Activated CD8-positive, alpha-beta T cell treated with anti-CD3 and anti-CD28 coated beads for 36 hours (primary cell): Measurements from ENCODE around the gene TRIOBP. TPM values are rescaled to one million over a fixed set of nuclear protein-coding genes. Genes with fewer than 3 reads are reported as not detected.
"Not testable (repeated sequence)": the region's sequence is repeated elsewhere in the genome, so short reads cannot be mapped to it uniquely, and the experiment has no call there.

Experiments
- ATAC-seq: fragments of 200-7000 bp; cut with Tn5 transposase; one replicate; pipeline ENCODE4 v1.10.0; 2021; ENCODE audit warnings: mild to moderate bottlenecking, moderate library complexity
- CTCF ChIA-PET: fragments of 350-600 bp; sonication (Branson Sonifier 250); formaldehyde crosslinking; loops from one replicate; lab custom pipeline; 2021; ENCODE audit warnings: antibody characterized with exemption; lab: Charles Lee
- POLR2A ChIA-PET: fragments of 350-600 bp; sonication (Branson Sonifier 250); formaldehyde crosslinking; loops from one replicate; lab custom pipeline; 2021; ENCODE audit warnings: antibody characterized with exemption; lab: Charles Lee
- DNase-seq: peaks from one replicate; pipeline ENCODE4 v3.0.0-alpha.2; 2020
- H3K27ac Mint-ChIP-seq: one replicate; pipeline ENCODE4 v1.8.0; 2021; ENCODE audit warnings: mild to moderate bottlenecking, mixed read lengths
- H3K27me3 Mint-ChIP-seq: one replicate; pipeline ENCODE4 v1.8.0; 2021; ENCODE audit warnings: mixed read lengths
- H3K36me3 Mint-ChIP-seq: one replicate; pipeline ENCODE4 v1.8.0; 2021; ENCODE audit warnings: low read depth, mixed read lengths
- H3K4me1 Mint-ChIP-seq: one replicate; pipeline ENCODE4 v1.8.0; 2021; ENCODE audit warnings: low read depth, mixed read lengths
- H3K4me3 Mint-ChIP-seq: one replicate; pipeline ENCODE4 v1.8.0; 2021; ENCODE audit warnings: mild to moderate bottlenecking, moderate library complexity, mixed read lengths
- H3K9me3 Mint-ChIP-seq: one replicate; pipeline ENCODE4 v1.8.0; 2021; ENCODE audit warnings: mixed read lengths
- CTCF ChIP-seq: fragments of 200-600 bp; IDR thresholded peaks from one replicate; pipeline ENCODE4 v1.8.0; 2022; ENCODE audit warnings: antibody characterized with exemption, mild to moderate bottlenecking
- intact Hi-C: fragments of 100-400 bp; cut with micrococcal nuclease; formaldehyde crosslinking; loops from one replicate; pipeline ENCODE4 v1.10.0; 2022
- total RNA-seq, 2 experiments: library from RNA; stranded (reverse); gene quantifications; one replicate each; pipeline ENCODE4 v1.2.3, GENCODE V29; 2021

TRIOBP gene
- total RNA-seq, 2 experiments from 2014 or later, result 17.8 to 20.7 TPM

DNA sequence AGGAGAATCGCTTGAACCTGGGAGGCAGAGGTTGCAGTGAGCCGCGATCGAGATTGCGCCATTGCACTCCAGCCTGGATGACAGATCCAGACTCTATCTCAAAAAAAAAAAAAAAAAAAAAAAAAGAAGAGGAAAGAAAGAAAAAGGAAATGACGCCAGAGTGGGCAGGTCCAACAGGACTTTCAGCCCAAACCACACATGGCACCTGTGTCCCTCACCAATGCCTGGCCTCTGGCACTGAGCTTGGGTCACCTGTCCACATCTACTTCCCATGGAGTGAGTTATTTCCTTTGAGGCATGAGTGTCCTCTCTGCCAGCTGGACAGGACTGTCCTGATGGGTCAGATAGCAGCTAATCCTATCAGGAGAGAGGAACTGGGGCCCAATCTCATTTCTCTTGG, 95.6 kb downstream of the TRIOBP start:
- CTCF ChIA-PET, result no interaction called here
- POLR2A ChIA-PET, result interaction anchor here (0.8 to 1.2 kb wide), 2 partner anchors 12 to 14 kb away, joined by 3 read pairs; no protein-coding TSS in a partner anchor
- intact Hi-C loops, result no loop called here
- H3K4me1 Mint-ChIP-seq, result no peaks in the 10 kb centered on the region
- no peaks in the 10 kb centered on the region for H3K9me3 Mint-ChIP-seq
- H3K36me3 Mint-ChIP-seq, result no peaks in the 10 kb centered on the region
- no peak for TF ChIP-seq CTCF
- ATAC-seq (no peak), DNase-seq (no peak)
- no peak overlapping the region for H3K27ac Mint-ChIP-seq
- no peaks in the 10 kb centered on the region for H3K27me3 Mint-ChIP-seq
- H3K4me3 Mint-ChIP-seq, result no peak overlapping the region

GRCh38 chr22:37794376-37794775, 97.5 kb downstream of the TRIOBP start:
- Mint-ChIP-seq H3K9me3 (no peaks in the 10 kb centered on the region), H3K36me3 (no peaks in the 10 kb centered on the region), H3K27me3 (no peaks in the 10 kb centered on the region), H3K4me3 (no peak overlapping the region), H3K27ac (no peak overlapping the region), H3K4me1 (no peaks in the 10 kb centered on the region)
- ChIA-PET POLR2A (no interaction called here), CTCF (no interaction called here)
- intact Hi-C loops, result no loop called here
- TF ChIP-seq CTCF, result no peak
- ATAC-seq, result no peak
- DNase-seq, result no peak

DNA sequence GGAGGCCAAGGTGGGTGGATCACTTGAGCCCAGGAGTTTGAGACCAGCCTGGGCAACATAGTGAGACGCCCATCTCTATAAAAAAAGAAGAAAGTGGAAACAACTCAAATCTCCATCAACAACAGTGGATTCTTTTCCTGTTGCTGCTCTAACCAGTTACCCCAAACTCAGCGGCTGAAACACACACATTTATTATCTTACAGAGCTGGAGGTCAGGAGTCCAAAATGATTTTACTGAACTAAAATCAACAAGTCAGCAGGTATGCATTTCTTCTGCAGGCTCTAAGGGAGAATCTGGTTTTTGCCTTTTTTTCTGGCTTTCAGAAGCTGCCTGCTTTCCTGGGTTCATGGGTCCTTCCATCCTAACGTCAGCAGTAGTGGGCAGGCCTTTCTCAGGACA, 99.2 kb downstream of the TRIOBP start:
- Mint-ChIP-seq H3K4me1 (no peaks in the 10 kb centered on the region), H3K9me3 (no peaks in the 10 kb centered on the region), H3K27me3 (peaks cover 3% of the 10 kb centered on the region), H3K4me3 (no peak overlapping the region), H3K36me3 (no peaks in the 10 kb centered on the region), H3K27ac (no peak overlapping the region)
- ChIA-PET POLR2A (no interaction called here), CTCF (interaction anchor here (2.2 kb wide), 1 partner anchor 22 kb away, joined by 5 read pairs; no protein-coding TSS in a partner anchor)
- intact Hi-C loops, result no loop called here
- no peak for ATAC-seq
- no peak for TF ChIP-seq CTCF
- DNase-seq, result no peak

GRCh38 chr22:37797259-37797658, 100.4 kb downstream of the TRIOBP start:
- H3K27ac Mint-ChIP-seq, ATAC-seq, DNase-seq, intact Hi-C loops, H3K9me3 Mint-ChIP-seq, H3K4me3 Mint-ChIP-seq, H3K36me3 Mint-ChIP-seq, H3K27me3 Mint-ChIP-seq, POLR2A ChIA-PET, H3K4me1 Mint-ChIP-seq, CTCF ChIA-PET: not testable (repeated sequence)

DNA sequence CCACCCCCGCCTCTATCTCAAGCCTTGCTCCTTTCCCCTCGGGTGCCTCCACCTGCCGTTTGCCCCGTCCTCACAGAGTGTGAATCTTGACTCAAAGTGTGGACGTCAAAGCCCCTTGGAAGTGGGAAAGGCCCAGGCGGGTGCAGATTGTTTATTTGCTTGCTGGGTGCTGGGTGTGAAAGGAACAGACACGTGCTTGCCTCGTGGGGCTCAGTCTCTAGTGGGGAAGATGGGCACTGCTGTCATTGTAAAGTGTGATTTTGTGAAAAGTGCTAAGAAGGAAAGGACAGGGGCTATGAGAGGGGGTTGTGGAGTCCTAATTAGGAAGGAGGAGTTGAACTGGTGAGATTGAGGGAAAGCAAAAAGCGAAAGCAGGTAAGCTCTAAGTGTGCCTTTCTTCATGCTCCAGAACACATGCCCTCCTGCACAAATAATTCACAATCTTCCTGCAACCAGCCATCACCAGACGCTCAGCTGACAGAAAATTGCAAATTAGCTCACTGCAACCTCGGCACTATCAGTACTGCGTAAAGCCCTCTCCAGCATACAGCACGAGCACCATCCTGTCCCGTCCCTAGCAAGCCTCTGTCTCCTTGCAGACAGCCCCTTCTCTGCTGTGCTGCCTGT, 101.1 kb downstream of the TRIOBP start:
- H3K4me1 Mint-ChIP-seq, result peaks cover 6% of the 10 kb centered on the region
- H3K4me3 Mint-ChIP-seq, result no peak overlapping the region
- CTCF ChIA-PET, result interaction anchor here (0.6 kb wide), 1 partner anchor 44 kb away, joined by 3 read pairs; no protein-coding TSS in a partner anchor
- no peaks in the 10 kb centered on the region for H3K9me3 Mint-ChIP-seq
- no peaks in the 10 kb centered on the region for H3K36me3 Mint-ChIP-seq
- ATAC-seq (no peak), DNase-seq (no peak)
- H3K27me3 Mint-ChIP-seq, result peaks cover 9% of the 10 kb centered on the region
- no peak overlapping the region for H3K27ac Mint-ChIP-seq
- TF ChIP-seq CTCF, result no peak
- intact Hi-C loops, result no loop called here
- POLR2A ChIA-PET, result no interaction called here

DNA sequence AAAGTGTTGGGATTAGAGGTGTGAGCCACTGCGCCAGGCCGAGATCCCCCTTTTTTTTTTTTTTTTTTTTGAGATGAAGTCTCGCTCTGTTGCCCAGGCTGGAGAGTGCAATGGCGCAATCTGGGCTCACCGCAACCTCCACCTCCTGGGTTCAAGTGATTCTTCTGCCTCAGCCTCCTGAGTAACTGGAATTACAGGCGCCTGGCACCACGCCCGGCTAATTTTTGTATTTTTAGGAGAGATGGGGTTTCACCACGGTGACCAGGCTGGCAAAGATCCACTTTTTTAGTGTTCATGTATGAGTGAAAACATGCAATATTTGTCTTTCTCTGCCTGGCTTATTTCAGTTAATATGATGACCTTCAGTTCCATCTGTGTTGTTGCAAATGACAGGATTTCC, 103.1 kb downstream of the TRIOBP start:
- H3K36me3 Mint-ChIP-seq, H3K4me3 Mint-ChIP-seq, H3K4me1 Mint-ChIP-seq, intact Hi-C loops, H3K27ac Mint-ChIP-seq, DNase-seq, POLR2A ChIA-PET, H3K9me3 Mint-ChIP-seq, ATAC-seq: not testable (repeated sequence)
- CTCF ChIA-PET, result interaction anchor here (1.1 kb wide), 1 partner anchor 63 kb away, joined by 3 read pairs; no protein-coding TSS in a partner anchor
- H3K27me3 Mint-ChIP-seq, result peaks cover 22% of the 10 kb centered on the region
